PFSK-1 (cell line): Measurements from ENCODE around the gene DGKA.

Source experiments
- FOXP2 ChIP-seq: optimal IDR thresholded peaks from 2 replicates; pipeline ENCODE3; 2011; ENCODE audit warnings: borderline replicate concordance, control low read depth, inconsistent platforms; ENCODE audit not compliant: insufficient read depth; ENCODE audit errors: extremely low read length, extremely low read depth
- POLR2AphosphoS5 ChIP-seq: IDR thresholded peaks from 2 replicates; pipeline ENCODE4 v1.6.1; 2012; ENCODE audit warnings: low read depth, mild to moderate bottlenecking, control low read depth, low read length, moderate library complexity
- REST ChIP-seq, 2 experiments: IDR thresholded peaks; 2 replicates each; pipeline versions ENCODE4 v1.6.1 to v1.8.0; 2011 to 2012; ENCODE audit warnings: low read depth in 2 of 2, low read length in 2 of 2, control low read depth in 1 of 2, inconsistent platforms in 1 of 2, mild to moderate bottlenecking in 1 of 2, moderate library complexity in 1 of 2; ENCODE audit not compliant: insufficient read depth in 1 of 2
- SIN3A ChIP-seq: IDR thresholded peaks from 2 replicates; pipeline ENCODE4 v1.6.1; 2012; ENCODE audit warnings: mild to moderate bottlenecking, low read length, moderate library complexity, borderline replicate concordance; ENCODE audit not compliant: insufficient read depth
- TAF1 ChIP-seq: IDR thresholded peaks from 2 replicates; pipeline ENCODE4 v1.6.1; 2012; ENCODE audit warnings: low read length, control low read depth, borderline replicate concordance; ENCODE audit not compliant: insufficient read depth

The DGKA gene

DNA sequence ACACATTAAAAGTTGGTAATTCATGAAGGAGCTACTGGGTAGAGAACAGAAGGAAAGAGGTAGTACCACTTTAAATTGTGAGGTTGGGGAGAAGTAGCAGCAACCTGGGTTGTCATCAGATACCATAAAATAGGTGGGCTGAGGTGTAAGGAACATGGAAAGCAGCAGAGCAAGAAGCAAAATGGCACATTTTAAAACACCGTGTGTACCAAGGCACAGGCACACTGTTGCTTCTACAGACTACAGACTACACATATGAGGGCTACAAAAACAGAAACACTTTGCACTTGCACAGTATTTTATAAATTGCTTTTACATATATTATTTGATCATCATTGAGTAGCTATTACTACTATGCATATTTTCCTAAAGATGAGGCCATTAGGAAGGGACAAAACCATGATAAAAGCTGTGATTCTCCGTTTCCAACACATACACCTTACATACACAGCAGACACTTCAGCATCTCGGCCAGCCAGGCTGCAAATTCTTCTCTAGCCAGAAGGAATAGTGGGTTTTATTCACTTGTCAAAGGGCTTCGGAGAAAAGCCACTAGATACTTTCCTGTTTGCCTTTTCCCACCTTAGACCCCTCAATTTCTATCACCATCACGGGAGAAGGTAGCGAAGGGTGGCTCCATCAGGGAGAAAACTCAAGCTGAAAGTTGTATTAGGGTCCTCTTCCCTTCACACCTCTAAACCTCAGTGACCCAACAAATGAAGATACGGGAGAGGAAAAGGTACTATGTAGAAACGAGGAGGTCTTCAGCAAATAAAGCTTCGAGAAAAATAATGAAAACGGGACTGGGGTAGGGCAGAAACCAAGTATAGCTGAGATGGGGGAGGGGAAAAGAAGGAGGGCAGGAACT is 4.9 kb upstream of the DGKA start:
- TF ChIP-seq POLR2AphosphoS5 (no peak), TAF1 (no peak), FOXP2 (no peak), REST (IDR thresholded peaks at IDR 0.05; ENCODE audit: insufficient read depth in 1 of 2, low read depth in 2 of 2, low read length in 2 of 2) (no peak), SIN3A (no peak)

DNA sequence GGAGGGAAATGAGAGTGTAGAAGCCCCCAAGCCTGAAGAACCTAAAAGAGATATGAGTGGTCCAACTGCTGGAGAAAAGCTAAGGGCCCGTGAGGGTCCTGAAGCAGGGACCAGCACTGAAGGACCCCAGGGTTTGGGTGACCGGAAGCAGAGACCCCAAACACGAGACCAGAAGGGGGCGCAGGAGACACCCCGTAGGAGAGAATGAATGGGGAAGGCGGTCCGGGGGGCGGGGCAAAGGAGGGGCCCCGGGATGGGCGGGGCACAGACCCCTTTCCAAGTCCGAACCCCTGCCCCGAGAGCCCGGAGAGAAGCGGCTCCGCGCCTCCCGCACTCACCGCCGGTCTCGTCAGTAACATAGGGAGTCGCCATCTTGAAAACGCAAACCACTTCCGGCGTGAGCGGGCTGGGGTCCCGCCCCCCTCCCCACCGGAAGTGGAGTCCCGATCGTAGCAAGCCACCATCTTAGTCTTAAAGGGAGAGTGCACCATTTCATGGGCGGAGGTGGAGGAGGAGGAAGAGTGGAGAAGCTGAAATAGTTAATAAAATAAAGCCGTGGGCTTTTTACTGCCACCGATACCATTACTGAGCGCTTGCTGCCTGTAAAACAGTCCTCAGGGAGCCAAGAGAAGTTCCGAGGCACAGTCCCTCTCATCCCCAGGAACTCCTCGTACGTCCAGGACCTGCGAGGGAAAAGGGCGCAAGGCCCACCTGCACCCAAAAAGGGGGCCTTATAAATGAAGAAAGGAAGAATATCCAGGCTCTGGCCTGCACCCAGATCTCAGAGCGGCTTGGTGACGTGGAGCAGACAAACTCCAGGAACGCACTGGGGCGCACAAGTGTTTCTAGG is 4.0 kb upstream of the DGKA start:
- TF ChIP-seq SIN3A = peak; percentile 78; the same call in 1 of the 2 replicates
- peak; percentile 77; the same call in 1 of the 2 replicates for TF ChIP-seq TAF1
- TF ChIP-seq REST (IDR thresholded peaks at IDR 0.05; ENCODE audit: insufficient read depth in 1 of 2, low read depth in 2 of 2, low read length in 2 of 2) = peak in 1 of 2 experiments; percentile 41; a peak in 2 of 4 replicates
- TF ChIP-seq FOXP2 = no peak
- TF ChIP-seq POLR2AphosphoS5 = peak; percentile 60; the same call in 1 of the 2 replicates

- TF ChIP-seq SIN3A = no peak
- TF ChIP-seq FOXP2 = peak; percentile 7
- TF ChIP-seq TAF1 = 0 out of 2 replicates have a peak, but pooled peaks have one; percentile 39
- no peak for TF ChIP-seq REST (IDR thresholded peaks at IDR 0.05; ENCODE audit: insufficient read depth in 1 of 2, low read depth in 2 of 2, low read length in 2 of 2)
- peak; percentile 91 for TF ChIP-seq POLR2AphosphoS5
These were observed 3.1 kb upstream of the DGKA start, which contains the start of gene PYM1 for GRCh38 chr12:55927588-55928502. TSS of gene PYM1 (minus strand) at chr12:55927894. CDS start at chr12:55927761, 133 bp downstream.

- no peak for TF ChIP-seq FOXP2
- no peak for TF ChIP-seq TAF1
- no peak for TF ChIP-seq POLR2AphosphoS5
- no peak for TF ChIP-seq SIN3A
These were observed 1.6 kb upstream of the DGKA start for GRCh38 chr12:55929306-55929791.
